SW480 (cell line): ENCODE results near the gene CISD3.

Source experiments
- DNase-seq: peaks from one replicate; pipeline ENCODE4 v3.0.0-alpha.2; 2016; ENCODE audit warnings: low spot score

Gene CISD3

DNA sequence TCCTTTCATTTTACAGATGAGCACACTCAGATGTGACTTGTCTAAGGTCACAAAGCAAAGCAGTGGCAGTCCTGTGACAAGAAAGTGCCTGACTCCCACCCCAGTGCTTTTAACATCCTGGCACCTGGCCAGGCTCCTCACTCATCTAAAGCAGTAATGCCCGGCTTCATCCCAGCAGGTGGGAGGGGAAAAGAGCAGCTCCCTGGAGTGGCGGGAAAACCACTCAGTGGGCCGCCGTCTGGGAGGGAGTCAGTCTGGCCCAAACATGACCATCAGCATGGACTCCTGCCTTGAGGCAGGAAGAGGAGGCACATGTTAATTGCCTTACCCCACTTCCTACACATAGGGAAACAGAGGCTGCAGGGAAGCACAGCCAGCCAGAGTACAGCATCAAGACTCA lies 15.4 kb downstream of the CISD3 start:
- no peak for DNase-seq

DNA sequence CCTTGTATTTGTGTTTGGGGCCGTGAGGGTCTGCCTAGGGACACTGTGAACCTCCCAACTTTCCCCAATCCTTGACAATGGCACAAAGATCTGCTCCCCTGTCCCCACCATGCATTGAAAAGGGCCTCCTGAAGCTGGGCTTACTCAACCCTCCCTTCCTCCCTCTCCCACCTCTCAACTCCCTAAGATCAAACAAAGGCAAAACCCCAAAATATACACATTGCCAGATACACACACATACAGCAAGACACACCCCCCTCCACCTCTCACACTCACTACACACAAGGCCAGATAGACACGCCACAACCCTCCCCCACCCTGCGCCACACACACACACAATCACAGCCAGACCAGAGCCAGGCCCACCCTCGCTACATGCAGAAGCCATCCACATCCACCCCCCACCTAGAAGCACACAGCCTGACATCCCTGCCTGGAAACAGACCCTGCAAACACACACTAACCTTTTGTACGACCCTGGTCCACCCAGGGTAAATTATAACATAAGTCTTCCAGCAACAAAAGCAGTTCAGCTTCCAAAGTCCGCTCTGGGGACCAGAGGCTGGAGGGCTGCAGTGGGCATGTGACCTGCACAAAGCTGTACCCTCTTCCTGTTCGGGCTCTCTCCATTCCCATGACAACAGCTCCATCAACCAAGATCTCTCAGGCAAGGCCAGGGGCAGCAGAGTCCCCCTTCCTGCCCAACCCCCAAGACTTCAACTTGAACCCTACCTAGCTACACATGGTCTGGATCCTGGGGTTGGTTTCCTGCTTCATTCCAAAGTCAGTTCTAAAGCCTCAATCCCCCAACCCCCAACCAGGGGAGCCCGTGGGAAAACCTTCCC lies 16.1 kb downstream of the CISD3 start:
- DNase-seq = no peak

DNA sequence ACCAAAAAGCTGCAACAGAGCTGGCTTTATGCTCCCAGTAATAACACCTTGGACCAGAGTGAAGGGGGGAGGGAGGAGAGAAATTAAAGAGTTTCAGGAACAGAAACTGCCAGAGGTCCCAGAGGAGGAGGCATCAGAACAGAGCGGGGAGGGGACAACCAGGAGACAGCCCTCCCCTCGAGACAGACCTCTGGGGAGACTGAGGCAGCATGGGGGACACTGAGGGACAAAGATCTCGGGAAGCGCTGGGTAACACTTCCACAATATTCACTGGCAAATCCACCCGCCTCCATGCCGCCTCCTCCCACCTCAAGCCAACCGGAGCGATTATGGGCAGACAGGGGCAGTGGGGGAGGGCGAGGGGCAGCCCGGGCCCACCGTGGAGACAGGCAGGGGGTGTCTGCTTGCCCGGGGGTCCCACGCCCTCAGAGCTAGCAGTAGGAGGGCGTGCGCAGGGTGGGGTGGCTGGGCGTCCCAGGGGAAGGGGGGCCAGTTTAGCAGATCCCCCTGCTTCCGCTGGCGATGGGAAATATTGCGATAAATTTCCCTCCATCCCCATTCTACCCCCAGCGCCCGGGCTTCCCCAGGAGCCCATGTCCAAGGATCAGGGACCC lies 16.8 kb downstream of the CISD3 start:
- no peak for DNase-seq

DNA sequence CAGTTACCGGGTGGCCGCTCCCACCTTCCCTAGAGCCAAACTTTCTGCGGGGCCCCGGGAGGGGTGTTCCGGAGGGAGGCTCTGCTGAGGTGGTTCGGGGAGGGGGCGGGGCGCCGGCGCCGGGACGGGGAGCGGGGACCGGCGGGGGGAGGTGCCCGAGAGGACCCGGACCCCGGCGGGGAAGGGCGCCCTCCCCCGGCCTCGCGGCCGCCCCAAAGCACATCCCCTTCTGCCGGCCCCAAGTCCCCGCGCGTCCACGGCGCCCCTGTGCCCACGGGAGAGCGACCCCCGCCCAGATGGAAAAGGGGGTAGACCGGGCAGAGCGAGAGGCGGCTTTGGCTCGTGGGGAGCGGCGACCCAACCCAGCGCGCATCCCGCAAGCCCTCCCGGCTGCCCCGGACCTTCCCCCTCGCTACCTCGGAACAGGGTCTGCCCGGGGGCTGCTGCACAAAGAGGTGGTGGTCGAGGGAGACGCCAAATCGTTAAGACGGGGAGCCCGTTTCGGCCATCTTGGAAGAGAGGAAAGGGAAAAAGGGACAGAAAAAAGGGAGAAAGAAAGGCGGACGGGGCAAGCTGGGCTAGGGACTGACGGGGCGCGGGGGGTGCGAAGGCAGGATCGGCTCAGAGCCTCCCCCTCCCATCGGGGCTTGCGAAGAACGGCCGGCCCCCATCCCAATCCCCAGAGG lies 17.5 kb downstream of the CISD3 start:
- DNase-seq = no peak

DNA sequence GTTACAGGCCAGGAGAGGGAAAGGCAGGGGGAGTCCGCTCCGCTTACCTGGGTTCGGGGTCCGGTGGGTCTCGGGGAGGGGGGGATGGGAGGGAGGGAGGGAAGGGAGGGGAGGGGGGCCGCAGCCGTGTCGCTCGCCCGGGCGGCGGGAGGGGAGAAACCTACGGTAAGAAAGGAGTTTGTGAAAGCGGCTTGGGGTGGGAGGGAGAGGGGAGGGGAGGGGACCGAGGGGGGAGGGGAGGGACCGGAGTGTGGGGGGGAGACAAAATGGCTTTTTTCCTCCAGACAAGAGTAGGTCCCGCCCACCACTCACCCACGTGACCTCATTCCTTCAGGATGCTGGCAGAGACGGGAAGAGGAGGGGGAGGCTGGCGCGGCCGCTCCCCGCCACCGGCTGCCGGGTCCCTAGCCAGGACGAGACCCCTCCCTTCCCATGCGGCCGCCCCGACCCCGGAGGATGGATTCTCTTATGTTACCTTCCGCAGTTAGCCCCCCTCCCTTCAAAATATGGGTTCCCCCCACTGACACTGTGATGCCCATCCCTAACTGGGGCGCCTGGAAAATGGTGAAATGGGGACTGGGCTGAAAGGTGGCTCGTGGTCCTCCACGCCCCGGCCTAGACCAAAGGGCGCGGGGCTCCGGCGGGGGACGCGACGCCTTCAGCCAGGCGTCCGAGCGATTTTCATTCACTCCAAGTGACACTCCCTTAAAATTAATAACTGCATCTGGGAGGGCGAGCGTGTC lies 18.2 kb downstream of the CISD3 start, which contains the start of gene PCGF2:
PCGF2 (minus strand) TSS at position 188 of the 743 bp plus-strand sequence. CDS start 7,934 bp downstream, outside the sequence.
- peak; percentile 86 for DNase-seq

DNA sequence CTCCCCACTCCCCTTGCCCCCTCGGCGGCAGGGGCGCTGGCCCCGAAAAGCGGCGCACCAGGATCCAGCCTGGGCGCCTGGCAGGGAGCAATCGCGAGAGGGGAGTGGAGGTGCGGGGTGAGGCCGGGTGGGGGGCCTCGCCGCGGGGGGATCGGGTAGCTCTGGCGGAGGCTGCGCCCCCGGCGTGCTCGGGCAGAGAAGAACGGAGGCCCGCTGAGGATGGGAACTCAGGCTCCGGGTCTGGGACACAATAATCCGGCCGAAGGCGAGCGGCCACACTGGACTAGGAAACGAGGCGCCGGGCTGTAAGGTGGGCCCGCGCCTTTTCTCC lies 18.7 kb downstream of the CISD3 start:
- no peak for DNase-seq

DNA sequence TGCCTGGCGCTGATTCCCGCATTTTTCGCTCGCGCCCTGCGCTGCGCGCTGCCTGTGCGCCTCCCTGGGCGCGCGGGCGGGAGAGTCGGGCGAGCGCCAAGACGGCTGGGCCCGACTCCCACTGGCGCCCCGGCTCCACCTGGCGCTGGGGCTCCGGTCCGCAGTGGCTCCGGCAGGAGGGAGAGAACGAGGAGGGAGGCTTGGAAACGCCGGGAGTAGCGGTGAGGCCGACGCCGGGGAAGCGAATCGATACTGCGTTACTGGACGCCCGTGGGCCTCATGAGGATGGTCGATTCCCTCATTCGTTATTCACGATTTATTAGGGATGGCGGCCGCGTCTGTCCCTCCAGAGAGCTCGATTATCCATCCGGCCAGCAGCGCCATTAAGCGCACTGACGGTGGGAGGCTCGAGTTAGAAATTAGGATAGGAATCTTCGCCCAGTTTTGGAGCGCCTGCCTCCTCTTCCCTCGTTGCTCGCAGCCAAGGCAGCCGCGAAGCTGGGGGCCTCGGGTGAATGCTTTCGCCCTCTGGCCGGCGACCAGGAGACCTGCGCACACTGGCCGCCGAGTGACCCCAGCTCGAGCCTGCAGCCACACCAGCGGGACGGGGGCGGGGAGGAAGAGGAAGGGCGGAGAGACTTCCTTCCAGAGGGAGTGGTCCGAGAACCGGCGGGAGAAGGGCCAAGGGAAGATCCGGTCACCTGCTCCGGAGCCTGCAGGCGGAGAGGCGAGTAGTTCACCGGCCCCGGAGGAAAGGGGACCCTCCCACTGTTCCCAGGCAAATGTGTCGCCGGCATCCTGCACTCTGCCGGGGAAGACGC lies 19.3 kb downstream of the CISD3 start:
- peak; percentile 88 for DNase-seq

DNA sequence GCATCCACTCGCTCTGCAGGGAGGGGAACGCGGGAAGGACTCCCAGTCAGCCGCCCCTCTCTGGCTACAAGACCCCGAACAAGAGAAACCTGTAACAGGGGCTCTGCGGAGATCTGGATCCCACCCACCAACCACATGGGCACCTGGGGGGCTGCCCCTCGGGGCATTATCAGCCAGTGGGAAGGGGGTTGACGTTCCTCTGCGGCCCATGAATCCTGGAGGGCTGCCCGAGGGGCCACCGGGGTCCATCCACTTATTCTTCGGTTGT lies 19.8 kb downstream of the CISD3 start:
- no peak for DNase-seq

DNA sequence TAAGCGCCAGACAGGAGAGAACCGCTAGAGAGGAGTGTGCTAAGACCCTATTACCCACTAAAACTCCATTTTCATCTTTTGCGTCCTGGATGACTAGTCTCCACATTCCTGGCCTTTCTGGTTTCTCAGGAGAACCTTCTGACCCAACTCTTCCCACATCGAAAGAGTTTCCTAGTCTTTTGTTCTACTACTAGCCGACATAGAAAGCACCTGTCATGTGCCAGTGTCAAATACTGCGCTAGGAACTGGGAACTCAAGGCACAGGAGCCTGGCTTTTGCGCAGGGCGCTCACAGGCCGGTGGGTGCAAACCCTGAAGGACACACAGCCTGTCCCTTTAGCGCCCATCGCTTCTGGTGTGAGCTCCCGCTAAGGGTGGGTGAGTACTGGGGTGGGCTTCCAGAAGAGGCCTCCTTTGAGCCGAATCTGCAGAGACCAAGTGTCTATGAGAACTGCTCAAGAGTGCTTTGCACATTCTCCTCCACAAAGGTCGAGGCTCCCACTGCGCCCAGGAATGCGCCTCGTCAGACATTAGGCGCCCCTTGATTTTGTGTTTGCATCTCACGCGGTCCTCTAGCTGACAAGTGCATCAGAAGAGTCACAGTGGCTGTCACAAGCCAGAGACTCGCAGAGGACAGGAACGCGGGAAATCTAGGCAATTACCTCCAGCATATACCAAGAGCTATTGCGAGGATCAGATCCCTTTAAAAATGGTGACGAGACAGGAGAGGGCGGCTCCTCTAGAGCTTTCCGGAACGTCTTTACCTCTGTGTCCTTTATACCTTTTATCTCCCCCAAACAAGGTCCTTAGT lies 20.4 kb downstream of the CISD3 start:
- peak; percentile 81 for DNase-seq

DNA sequence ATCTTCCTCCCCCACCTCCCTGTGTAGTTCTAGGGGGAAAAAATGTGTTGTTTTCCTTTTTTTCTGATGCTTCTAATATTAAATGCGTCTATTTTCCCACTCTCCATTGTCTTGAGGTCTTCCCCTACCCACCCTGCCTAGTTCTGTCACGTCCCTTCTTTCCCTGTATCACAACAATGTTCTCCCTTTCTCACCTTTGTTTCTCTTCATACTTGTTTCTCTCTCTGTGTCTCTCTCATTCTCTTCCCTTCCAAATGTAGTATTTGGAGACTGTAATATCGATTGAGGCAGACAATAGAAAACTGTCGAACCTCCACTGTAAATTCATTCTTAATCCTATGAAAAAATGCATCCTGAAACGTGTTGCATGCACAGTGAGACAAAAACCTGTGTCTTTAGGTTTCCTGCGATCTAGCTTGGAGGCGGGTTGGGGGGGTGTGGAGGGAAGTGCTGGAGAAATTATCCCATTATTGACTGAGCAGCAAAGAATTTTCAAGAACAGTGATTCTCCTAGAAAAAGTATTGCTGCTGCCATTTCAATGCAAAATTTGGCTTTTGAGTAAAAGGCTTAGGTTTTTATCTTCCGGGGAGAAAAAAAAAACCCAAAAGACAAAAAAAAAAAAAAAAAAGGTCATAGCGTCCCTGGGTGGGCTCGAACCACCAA lies 21.1 kb downstream of the CISD3 start:
- DNase-seq = peak; percentile 50

DNA sequence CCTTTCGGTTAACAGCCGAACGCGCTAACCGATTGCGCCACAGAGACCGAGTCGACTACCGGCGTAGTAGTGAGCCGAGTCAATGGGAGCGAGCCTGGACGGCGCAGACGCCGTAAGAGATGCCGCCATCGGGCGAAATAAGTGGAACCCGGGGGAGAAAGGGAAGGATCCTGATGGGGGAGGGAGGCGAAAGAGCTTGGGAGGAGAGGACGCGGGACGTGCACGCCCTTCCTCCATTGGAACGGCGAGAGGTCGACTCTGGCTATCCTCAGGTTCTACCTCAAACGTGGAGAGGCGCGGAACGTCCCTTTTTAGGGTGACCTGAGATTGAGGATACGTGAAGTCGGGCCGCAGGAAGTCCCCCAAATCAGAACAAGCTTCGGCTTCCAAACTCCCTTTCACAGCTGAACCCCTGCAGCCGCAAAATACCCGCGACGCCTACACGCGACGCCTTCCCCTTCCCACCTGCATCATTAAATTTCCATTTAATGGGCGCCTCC lies 21.7 kb downstream of the CISD3 start:
- peak; percentile 83 for DNase-seq

DNA sequence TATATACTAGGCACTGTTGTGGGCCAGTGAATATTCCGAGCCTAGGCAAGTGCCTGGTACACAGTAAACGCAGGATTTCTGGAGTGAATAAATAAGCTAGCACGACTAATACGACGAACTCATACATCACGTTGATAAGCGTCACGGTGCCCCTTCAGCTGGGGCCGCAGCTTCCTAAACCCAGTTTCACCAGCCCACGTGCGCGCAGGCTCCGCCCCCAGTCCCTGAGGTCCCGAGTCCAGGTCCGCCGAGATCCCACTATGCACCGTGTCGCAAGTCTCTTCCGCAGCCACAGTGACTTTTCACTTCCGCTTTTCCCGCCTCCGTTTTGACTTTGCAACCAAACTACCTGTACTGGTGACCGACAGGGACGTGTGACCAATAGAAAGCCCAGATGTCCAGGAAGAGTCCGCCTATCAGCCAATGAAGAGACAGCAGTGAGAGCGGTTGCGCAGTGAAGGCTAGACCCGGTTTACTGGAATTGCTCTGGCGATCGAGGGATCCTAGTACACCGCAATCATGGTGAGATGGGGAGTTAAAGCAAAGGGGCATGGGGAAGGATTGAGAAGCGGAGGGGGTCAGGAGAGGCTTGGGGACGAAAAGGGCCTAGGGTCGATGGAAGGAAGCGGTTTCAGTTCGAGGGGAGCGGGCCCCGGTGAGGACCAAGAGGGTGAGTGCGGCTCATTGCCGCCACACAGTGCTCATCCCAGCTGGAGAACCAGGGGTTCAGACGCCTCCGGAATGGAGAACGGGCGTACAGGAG lies 22.3 kb downstream of the CISD3 start, which contains the start of gene PSMB3:
PSMB3 (plus strand) TSS at position 434 of the 763 bp plus-strand sequence; CDS start at position 520, 86 bp downstream.
- peak; percentile 100 for DNase-seq

DNA sequence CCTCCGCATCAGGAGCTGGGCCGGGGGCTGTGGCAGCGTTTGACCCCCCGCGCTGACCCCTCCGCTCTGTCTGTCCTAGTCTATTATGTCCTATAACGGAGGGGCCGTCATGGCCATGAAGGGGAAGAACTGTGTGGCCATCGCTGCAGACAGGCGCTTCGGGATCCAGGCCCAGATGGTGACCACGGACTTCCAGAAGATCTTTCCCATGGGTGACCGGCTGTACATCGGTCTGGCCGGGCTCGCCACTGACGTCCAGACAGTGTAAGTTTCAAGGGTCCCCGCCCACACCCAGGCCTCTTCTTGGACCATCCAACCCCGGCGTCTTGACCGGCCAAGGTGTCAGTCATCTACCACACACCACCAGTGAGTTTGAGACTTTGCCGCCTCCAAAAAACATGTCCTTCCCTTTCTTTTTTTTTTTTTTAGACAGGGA lies 22.9 kb downstream of the CISD3 start:
- no peak for DNase-seq

DNA sequence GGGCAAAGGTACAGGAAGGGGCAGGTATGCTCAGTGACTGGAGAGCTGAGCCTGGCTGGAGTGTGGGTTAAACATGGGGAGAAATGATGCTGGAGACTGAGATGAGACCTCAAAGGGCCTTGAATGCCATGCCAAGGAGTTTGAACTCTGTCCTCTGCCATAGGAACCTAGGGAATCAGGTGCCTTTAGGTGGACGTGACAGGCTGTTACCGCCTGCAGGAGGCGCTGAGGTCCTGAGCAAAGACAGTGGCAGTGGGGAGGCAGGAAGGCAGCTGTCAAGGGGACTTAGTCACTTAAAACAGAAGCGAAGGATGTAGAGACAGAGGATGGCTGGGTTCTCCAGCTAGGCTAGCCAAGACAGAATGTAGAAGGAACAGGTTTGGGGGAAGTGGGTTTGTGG lies 31.5 kb downstream of the CISD3 start:
- peak; percentile 30 for DNase-seq

DNA sequence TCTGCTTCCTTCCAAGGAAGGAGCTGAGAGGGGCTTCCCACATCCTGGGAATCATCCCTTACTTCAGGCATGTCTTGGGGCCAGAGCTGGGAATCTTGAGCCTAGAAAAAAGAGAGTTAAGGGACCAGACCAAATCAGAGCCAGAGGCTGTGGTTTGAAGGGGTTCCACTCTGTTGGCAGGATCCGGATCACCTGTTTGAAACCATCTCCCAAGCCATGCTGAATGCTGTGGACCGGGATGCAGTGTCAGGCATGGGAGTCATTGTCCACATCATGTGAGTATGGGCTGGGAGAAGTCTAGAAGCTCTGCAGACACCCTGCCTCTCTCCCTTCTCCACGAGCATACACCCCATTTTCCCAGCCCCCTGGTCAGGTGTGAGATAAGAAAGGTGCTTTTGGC lies 32.1 kb downstream of the CISD3 start:
- DNase-seq = no peak

DNA sequence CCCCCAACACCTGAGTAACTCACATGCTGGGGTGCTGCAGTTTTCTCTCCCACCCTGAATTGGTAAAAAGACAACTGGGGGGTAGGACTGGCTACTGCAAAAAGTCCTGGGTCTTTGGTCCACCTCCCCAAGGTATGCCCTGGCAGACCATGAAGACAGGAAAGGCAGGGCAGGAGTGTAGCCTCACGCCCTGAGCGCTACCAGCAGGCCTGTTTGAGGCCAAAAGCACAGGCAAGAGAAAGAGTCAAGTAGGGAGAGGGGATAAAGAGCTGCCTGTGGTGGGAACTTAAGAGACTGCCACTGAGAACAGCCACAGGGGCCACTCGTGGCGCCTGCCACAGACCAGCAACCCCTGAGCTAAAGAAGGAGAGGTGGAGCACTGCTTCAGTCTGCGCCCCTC lies 36.2 kb downstream of the CISD3 start:
- DNase-seq = no peak

DNA sequence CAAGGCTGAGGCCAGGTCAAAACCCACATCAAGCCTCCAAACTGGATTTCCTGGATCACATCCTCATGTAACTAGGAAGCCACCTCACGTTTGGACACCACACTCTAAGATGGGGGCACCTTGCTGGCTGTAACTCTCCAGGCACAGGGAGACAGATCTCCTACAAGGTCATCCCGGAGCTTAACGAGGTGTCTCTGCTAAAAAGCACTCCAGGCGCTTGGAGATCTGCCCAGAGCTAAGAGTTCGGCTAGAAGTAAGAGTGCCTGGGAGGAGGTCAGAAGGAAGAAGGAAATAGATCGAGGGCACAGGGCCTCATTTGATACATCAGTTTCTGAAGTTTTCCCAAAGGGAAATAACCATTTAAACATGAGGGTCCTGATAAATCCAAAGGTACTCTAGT lies 38.3 kb downstream of the CISD3 start:
- no peak for DNase-seq

DNA sequence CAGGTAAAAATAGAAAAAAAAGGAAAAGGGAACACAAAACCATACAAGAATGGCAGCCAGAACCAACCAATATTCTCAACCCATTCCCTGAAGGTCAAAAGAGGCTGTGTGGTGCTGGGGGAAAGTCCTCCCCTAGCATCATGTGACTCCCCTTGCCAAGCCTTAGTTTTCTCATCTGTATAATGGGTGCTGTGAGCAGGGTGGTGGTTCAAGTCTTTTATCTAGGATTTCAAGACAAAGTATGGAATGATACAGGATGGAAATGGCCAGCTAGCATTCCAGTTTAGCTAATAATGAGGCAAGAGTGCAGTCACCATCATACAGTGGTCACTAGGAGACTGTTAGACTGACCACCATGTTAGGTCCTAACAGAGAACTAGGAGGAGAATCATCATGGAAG lies 43.1 kb downstream of the CISD3 start:
- DNase-seq = no peak

DNA sequence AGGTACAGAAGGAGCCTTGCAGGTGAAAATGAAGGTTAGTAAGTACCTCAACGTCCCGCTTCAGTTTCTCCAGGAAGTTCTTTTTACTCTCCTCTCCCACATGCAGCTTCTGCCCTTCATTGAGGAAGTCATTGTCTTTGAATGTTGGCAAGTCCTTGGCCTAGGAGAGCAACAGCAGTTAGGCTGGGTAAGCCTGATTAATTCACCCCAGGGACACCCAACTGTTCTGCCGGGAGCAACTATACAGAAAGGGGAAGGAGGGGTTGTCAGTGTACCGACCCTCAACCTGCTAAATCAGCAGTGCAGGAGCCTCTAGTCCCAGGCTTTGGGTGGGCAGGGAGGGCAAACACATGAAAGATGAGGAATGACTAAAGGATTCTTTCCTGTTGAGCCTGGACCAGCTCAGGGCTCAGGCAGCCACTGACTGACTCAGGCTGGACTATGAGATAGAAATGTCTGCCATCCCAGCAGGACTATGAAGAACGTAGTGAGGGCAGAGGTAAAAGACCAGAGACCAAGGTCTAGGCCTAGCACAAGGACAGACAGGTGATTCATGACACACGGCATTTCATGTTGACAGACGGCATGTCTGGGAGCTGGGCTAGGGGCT lies 47.6 kb downstream of the CISD3 start:
- DNase-seq = no peak
